Ishikawa (cell line): ENCODE data around the gene MYH10.

Experiments used
- CEBPB ChIP-seq: IDR thresholded peaks from 2 replicates; pipeline ENCODE4 v1.6.1; 2012
- CREB1 ChIP-seq: IDR thresholded peaks from 2 replicates; pipeline ENCODE4 v1.6.1; 2012; ENCODE audit warnings: low read depth
- EP300 ChIP-seq: IDR thresholded peaks from 2 replicates; pipeline ENCODE4 v1.6.1; 2012; ENCODE audit warnings: borderline replicate concordance
- FOXM1 ChIP-seq: IDR thresholded peaks from 2 replicates; pipeline ENCODE4 v1.6.1; 2012; ENCODE audit warnings: low read depth, borderline replicate concordance
- RAD21 ChIP-seq: IDR thresholded peaks from 2 replicates; pipeline ENCODE4 v1.6.1; 2012; ENCODE audit warnings: low read depth
- REST ChIP-seq: IDR thresholded peaks from 2 replicates; pipeline ENCODE4 v1.6.1; 2012; ENCODE audit warnings: low read depth, mild to moderate bottlenecking
- TAF1 ChIP-seq: IDR thresholded peaks from 2 replicates; pipeline ENCODE4 v1.6.1; 2012; ENCODE audit warnings: low read depth, mild to moderate bottlenecking
- YY1 ChIP-seq: IDR thresholded peaks from 2 replicates; pipeline ENCODE4 v1.6.1; 2012; ENCODE audit warnings: low read depth

GRCh38 chr17:8563024-8563776 is 67.3 kb downstream of the MYH10 start:
- TF ChIP-seq FOXM1 (no peak), TAF1 (no peak), REST (no peak), CEBPB (no peak), RAD21 (no peak), EP300 (no peak), YY1 (no peak), CREB1 (no peak)
